Stimulated activated memory B cell treated with anti-CD40 and anti-IgM and Interleukin-4, amounts not matched to agents 10 μg/mL and 1 μg/mL and 100 μg/mL, for 72 hours (primary cell): ENCODE results near the gene DYNLT3.

ENCODE experiments used
- ATAC-seq: fragments of 150-1000 bp; cut with Tn5 transposase; 2 replicates; pipeline ENCODE4 v1.10.0; 2021
- H3K27ac Mint-ChIP-seq: one replicate; pipeline ENCODE4 v1.8.0; 2022; ENCODE audit warnings: mild to moderate bottlenecking, mixed read lengths
- H3K27me3 Mint-ChIP-seq: one replicate; pipeline ENCODE4 v1.8.0; 2022; ENCODE audit warnings: mixed read lengths
- H3K36me3 Mint-ChIP-seq: one replicate; pipeline ENCODE4 v1.8.0; 2022; ENCODE audit warnings: mixed read lengths
- H3K4me1 Mint-ChIP-seq: one replicate; pipeline ENCODE4 v1.8.0; 2022; ENCODE audit warnings: mixed read lengths
- H3K4me3 Mint-ChIP-seq: one replicate; pipeline ENCODE4 v1.8.0; 2022; ENCODE audit warnings: mild to moderate bottlenecking, moderate library complexity, mixed read lengths
- H3K9me3 Mint-ChIP-seq: one replicate; pipeline ENCODE4 v1.8.0; 2022; ENCODE audit warnings: mixed read lengths

The DYNLT3 gene

DNA sequence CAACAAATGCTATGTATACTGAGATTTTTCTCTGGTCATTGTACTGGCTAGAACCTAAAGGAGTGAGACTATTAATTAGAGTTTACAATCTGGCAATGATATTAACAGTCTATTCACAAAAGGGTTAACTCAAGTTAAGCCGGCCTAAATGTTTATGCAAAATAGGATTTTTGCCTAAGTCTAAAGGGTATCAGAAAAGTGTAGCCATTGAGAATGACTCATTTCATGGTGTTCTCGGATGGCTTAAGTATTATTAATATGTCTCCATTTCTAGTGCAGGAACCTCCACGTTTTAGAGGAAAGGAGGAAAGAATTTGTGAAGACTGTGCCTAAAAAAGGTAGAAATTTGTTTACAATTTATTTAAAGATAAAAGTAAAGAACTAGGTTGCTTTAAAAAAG is 29.8 kb downstream of the DYNLT3 start:
- peak overlapping the region; percentile 72 for H3K4me3 Mint-ChIP-seq
- no peaks in the 10 kb centered on the region for H3K36me3 Mint-ChIP-seq
- peak overlapping the region; percentile 88 for H3K27ac Mint-ChIP-seq
- peaks cover 48% of the 10 kb centered on the region for H3K4me1 Mint-ChIP-seq
- H3K9me3 Mint-ChIP-seq: no peaks in the 10 kb centered on the region
- peak; percentile 69 for ATAC-seq
- H3K27me3 Mint-ChIP-seq: no peaks in the 10 kb centered on the region

DNA sequence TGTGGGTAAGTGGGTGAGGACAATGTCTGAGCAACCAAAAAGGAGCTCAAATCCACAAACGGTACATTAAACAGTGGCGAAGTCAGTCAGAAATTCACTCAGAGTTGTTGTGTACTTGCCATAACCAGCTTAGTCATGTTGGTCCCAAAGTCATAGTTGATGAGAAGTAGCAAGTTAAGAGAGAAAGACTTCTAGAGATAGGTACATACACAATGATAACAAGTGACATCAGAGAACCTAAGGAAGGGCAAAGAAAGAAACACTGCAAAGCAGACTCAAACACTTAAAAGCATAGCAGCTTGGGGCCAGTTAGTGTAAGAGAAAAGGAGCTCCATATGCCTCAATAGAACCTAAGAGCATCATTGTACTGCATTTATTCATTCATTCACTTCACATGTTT is 30.2 kb downstream of the DYNLT3 start:
- peak overlapping the region; percentile 88 for H3K27ac Mint-ChIP-seq

DNA sequence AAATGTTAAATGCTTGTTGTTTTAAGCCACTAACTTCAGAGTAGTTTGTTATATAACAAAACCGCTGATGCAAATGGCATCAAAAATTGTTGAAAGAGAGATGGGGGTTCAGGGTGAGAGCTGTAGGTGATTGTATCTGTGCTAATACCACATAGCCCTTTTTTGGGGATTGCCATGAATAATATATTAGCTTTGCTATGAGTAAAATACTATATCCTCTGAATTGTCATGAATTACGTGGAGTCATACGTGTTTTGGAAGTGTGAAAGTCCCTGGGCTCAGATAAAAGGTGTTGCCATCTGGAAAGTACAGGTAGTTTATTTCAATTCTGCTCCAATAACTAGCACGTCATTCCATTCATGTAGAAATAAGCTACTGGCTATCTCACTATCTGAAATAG is 30.6 kb downstream of the DYNLT3 start:
- no peaks in the 10 kb centered on the region for H3K9me3 Mint-ChIP-seq
- no peaks in the 10 kb centered on the region for H3K27me3 Mint-ChIP-seq
- H3K36me3 Mint-ChIP-seq: no peaks in the 10 kb centered on the region
- H3K4me3 Mint-ChIP-seq: peak overlapping the region; percentile 72
- ATAC-seq: peak; percentile 61
- H3K4me1 Mint-ChIP-seq: peaks cover 55% of the 10 kb centered on the region
- H3K27ac Mint-ChIP-seq: peak overlapping the region; percentile 88

More for the DNA sequence above, 30.2 kb downstream of the DYNLT3 start:
- H3K36me3 Mint-ChIP-seq: no peaks in the 10 kb centered on the region
- no peak for ATAC-seq
- no peaks in the 10 kb centered on the region for H3K27me3 Mint-ChIP-seq
- H3K4me1 Mint-ChIP-seq: peaks cover 51% of the 10 kb centered on the region
- peak overlapping the region; percentile 72 for H3K4me3 Mint-ChIP-seq
- no peaks in the 10 kb centered on the region for H3K9me3 Mint-ChIP-seq

DNA sequence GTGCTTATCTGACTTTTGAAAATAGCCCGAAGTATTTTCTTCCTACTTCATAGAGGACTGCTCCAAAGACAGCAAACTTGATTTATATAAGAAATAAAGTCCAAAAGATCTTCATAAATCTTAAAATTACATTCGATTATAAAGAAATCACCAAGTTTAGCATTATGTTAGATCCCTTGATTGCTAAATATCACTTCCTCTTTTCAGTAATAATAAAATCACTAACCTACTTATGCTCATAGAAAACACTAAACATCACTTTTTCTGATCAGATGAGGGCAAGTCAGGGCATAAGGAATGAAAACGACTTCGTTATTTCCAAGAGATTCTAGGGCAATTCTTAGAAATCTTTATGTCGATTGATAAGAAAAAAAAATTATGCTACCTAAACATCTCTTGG is 32.0 kb downstream of the DYNLT3 start:
- H3K27me3 Mint-ChIP-seq: no peaks in the 10 kb centered on the region
- H3K4me1 Mint-ChIP-seq: peaks cover 60% of the 10 kb centered on the region
- H3K4me3 Mint-ChIP-seq: no peak overlapping the region

DNA sequence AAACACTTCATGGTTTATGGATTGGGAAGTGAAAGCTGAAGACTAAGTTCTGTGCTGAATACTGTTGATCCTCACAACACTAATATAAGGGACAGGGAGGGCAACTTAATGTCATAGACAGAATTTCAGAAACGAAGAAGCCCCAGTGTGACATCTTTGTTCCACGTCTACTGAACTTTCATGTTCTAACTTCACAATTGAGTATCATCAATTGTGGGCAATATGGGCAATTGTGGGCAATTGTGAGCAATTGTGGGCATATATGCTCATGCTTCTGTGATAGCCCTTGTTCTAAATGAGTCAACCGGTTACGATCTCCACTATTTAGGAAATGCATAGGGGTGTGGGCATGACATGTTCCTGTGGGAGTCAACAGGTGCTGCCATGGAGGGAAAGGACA is 33.8 kb downstream of the DYNLT3 start:
- no peaks in the 10 kb centered on the region for H3K9me3 Mint-ChIP-seq
- ATAC-seq: peak; percentile 67
- no peaks in the 10 kb centered on the region for H3K27me3 Mint-ChIP-seq
- peaks cover 8% of the 10 kb centered on the region for H3K36me3 Mint-ChIP-seq
- H3K4me3 Mint-ChIP-seq: no peak overlapping the region
- peaks cover 66% of the 10 kb centered on the region for H3K4me1 Mint-ChIP-seq
- peak overlapping the region; percentile 73 for H3K27ac Mint-ChIP-seq

More for the DNA sequence above, 32.0 kb downstream of the DYNLT3 start:
- Mint-ChIP-seq H3K27ac (peak overlapping the region; percentile 88), H3K36me3 (no peaks in the 10 kb centered on the region), H3K9me3 (no peaks in the 10 kb centered on the region)
- no peak for ATAC-seq

DNA sequence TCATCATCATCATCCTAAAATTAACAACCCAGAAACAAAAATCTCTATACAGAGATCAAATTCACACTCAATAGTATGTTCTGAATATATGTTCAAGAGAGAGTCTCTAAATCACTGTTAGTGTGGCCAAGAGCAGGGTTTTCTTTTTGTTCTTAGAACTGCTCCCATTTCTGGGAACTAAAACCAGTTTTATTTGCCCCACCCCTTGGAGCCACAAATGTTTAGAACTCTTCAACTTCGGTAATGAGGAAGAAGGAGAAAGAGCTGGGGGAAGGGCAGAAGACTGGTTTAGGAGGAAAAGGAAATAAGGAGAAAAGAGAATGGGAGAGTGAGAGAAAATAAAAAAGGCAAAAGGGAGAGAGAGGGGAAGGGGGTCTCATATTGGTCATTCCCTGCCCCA is 35.3 kb downstream of the DYNLT3 start:
- ATAC-seq: no peak
- H3K27me3 Mint-ChIP-seq: no peaks in the 10 kb centered on the region
- no peak overlapping the region for H3K4me3 Mint-ChIP-seq
- H3K9me3 Mint-ChIP-seq: no peaks in the 10 kb centered on the region
- peak overlapping the region; percentile 20 for H3K27ac Mint-ChIP-seq
- H3K36me3 Mint-ChIP-seq: peaks cover 15% of the 10 kb centered on the region
- H3K4me1 Mint-ChIP-seq: peaks cover 56% of the 10 kb centered on the region

DNA sequence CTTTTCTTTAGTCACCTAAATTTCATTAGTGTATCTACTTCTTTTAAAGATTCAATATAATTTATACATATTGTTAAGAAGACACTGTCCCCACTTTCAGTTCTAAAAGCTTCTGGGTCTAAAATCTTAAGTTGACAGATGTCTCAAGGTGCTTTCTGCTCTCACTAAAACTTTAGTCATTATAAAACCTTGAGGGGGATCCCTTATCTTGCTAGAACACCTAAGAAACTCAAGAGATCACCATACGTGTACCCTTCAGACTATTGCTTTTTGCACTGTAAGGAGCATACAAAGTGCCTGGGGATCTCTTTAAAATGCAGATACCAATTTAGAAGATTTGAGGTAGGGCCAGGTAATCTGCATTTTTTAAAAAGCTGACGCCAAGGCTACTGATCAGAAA is 37.4 kb downstream of the DYNLT3 start:
- H3K27me3 Mint-ChIP-seq: no peaks in the 10 kb centered on the region
- peaks cover 39% of the 10 kb centered on the region for H3K4me1 Mint-ChIP-seq
- peaks cover 21% of the 10 kb centered on the region for H3K36me3 Mint-ChIP-seq
- peak overlapping the region; percentile 32 for H3K27ac Mint-ChIP-seq
- no peak for ATAC-seq
- H3K9me3 Mint-ChIP-seq: no peaks in the 10 kb centered on the region
- H3K4me3 Mint-ChIP-seq: no peak overlapping the region

DNA sequence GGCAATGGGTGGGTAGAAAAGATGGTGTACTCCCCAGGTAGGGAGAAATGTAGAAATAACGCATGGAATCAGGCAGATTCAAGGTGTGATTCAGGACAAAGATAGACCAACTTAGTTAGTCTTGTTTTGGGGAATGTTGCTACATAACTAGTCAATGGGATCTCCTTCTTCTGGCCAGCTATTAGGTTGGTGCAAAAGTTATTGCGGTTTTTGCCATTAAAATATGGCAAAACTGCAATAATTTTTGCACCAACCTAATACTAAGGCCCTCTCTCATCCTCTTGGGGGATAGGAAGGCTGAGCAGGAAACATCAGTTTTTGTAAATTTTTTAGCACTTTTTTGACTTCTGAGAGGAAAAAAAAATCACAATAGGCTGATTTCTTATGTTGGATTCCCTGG is 44.3 kb downstream of the DYNLT3 start:
- peaks cover 34% of the 10 kb centered on the region for H3K36me3 Mint-ChIP-seq
- H3K27me3 Mint-ChIP-seq: no peaks in the 10 kb centered on the region
- no peaks in the 10 kb centered on the region for H3K9me3 Mint-ChIP-seq
- H3K4me1 Mint-ChIP-seq: peaks cover 6% of the 10 kb centered on the region
- H3K4me3 Mint-ChIP-seq: no peak overlapping the region
- no peak overlapping the region for H3K27ac Mint-ChIP-seq
- ATAC-seq: no peak

DNA sequence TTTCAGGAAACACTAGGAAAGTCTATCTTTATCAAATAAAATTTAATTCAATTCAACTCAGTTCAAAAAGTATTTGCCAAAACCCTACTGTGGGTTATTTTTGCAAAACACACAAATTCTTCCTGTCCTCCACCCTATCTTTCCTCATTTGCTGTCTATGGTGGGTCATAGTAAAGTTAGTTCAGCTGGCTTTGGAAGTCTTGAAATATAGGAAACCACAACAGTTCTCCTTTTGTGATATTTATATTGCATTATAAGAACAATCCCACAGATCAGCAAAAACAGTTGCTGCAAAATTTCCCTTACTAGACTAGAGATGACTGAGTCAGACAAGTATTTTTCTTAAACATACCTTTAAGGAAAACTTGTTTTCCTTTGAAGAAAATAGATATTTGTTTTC is 45.3 kb downstream of the DYNLT3 start:
- H3K9me3 Mint-ChIP-seq: no peaks in the 10 kb centered on the region
- ATAC-seq: no peak
- no peak overlapping the region for H3K4me3 Mint-ChIP-seq
- H3K4me1 Mint-ChIP-seq: peaks cover 7% of the 10 kb centered on the region
- H3K27me3 Mint-ChIP-seq: no peaks in the 10 kb centered on the region
- H3K27ac Mint-ChIP-seq: peak overlapping the region; percentile 53
- H3K36me3 Mint-ChIP-seq: peaks cover 29% of the 10 kb centered on the region

DNA sequence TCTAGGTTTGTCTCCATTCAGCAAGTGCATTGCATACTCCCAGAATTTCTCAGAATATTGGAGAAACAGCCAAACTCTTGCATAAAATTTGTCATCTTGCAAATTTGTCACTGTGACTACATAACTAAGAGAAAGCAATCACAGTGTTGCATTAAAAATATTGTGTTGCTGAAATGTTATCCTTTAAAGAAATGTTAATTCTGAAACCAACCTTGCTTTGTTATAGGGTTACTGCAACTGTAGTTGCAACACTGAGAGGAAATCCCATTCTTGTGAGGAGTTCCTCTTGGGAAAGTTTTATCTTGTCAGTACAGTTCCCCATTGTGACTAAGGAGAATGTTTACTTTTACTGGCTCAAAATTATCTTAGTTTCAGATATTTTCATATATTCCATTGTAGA is 46.7 kb downstream of the DYNLT3 start:
- Mint-ChIP-seq H3K27ac (peak overlapping the region; percentile 42), H3K36me3 (peaks cover 30% of the 10 kb centered on the region), H3K27me3 (no peaks in the 10 kb centered on the region), H3K9me3 (no peaks in the 10 kb centered on the region), H3K4me3 (no peak overlapping the region), H3K4me1 (peaks cover 18% of the 10 kb centered on the region)
- ATAC-seq: no peak

DNA sequence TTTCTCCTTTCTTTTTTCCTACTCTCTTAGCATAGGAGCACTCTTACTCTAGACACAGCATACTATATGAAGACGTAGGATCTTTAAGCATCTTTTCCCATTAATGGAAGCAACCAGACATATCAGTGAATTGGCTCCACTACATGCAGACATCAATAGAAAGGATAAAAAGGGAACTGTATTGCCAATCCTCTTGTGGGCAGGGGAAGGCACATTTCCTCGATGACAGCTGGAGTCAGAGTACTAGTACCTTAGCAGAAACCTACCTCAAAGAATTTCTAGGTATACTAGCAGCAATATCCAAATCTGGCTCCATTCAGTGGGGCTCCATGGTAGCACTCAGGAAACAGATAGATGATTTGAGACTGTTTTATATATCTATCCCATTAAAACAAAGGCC is 47.4 kb downstream of the DYNLT3 start:
- no peak overlapping the region for H3K4me3 Mint-ChIP-seq
- H3K27ac Mint-ChIP-seq: peak overlapping the region; percentile 42
- H3K36me3 Mint-ChIP-seq: peaks cover 38% of the 10 kb centered on the region
- ATAC-seq: no peak
- H3K4me1 Mint-ChIP-seq: peaks cover 26% of the 10 kb centered on the region
- no peaks in the 10 kb centered on the region for H3K27me3 Mint-ChIP-seq
- H3K9me3 Mint-ChIP-seq: no peaks in the 10 kb centered on the region

DNA sequence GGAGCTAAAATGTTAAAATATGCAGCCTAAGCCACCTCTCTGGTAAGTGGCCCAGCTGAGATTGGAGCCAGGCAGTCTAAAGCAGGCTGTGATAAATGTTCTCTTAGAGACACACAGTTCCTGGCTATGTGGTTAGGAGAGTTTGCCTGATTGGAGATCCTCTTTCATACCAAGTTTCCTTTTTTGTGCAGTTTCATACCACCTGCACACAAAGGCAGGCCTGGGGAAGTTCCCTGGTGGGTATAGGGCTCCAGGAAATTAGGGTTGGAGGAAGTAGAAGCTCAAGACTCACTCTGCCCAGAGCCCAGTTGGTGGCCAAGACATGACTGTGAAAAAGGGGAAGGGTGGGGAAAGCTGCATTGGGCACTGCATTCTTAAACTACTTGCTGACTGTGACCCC is 50.6 kb downstream of the DYNLT3 start:
- Mint-ChIP-seq H3K36me3 (peaks cover 51% of the 10 kb centered on the region), H3K27me3 (no peaks in the 10 kb centered on the region), H3K4me3 (no peak overlapping the region), H3K9me3 (no peaks in the 10 kb centered on the region), H3K27ac (peak overlapping the region; percentile 71), H3K4me1 (peaks cover 40% of the 10 kb centered on the region)
- ATAC-seq: peak; percentile 89

DNA sequence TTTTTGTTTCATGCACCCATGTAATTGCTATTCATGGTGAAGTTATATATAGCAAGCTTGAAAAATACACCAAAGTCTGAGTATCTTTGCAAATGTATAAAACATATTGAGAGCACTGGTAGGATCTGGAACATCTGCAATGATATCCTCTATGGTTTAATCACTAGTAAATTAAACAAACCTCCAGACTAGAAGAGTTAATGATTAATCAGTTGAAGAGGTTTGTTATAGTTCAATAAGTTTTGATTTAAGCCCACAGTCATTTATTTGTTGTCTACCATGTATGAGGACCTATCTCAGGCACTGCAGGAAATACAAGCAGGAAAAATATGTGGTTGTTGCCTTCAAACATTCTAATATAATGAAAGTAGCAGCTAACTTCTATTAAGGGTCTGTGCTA is 51.1 kb downstream of the DYNLT3 start:
- no peak for ATAC-seq
- H3K9me3 Mint-ChIP-seq: no peaks in the 10 kb centered on the region
- H3K4me1 Mint-ChIP-seq: peaks cover 44% of the 10 kb centered on the region
- no peak overlapping the region for H3K4me3 Mint-ChIP-seq
- H3K27me3 Mint-ChIP-seq: no peaks in the 10 kb centered on the region
- peak overlapping the region; percentile 71 for H3K27ac Mint-ChIP-seq
- peaks cover 49% of the 10 kb centered on the region for H3K36me3 Mint-ChIP-seq
